ENCODE results near the gene KCNMB2. TPM values are rescaled to one million over a fixed set of nuclear protein-coding genes. Genes with fewer than 3 reads are reported as not detected.

KCNMB2 gene
- total RNA-seq, result not detected in 2 replicates

GRCh38 chr3:178536211-178537079, at the start of gene KCNMB2:
KCNMB2 (plus strand) TSS chr3:178536436.

